Activated gamma-delta T cell treated with Interleukin-2 at 50 U/mL for 16 hours (primary cell): Measurements from ENCODE around the gene PLBD2.

ENCODE experiments used
- DNase-seq: peaks from one replicate; pipeline ENCODE4 v3.0.0-alpha.2; 2020

Gene PLBD2

DNA sequence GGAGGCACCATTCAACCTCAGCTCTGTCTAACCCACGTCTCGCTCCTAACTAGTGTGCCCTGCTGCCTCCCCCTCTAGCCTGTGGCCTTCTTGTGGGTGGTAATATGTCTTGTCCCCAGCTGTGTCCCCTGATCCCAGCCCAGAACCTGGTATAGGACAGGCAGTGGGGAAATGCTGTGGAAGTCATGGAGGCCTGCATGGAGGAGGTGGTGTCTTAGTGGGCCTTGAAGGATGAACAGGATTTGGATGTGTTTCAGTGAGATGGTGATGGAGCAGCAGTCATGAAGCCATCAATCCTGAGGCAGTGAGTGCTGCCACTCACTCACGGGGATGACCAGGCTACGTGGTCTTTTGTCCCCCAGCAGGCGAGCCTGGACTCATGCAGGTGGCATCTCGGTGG is 13.4 kb downstream of the PLBD2 start:
- DNase-seq: no peak

- DNase-seq: no peak
These were observed 14.0 kb downstream of the PLBD2 start for GRCh38 chr12:113372371-113372770.

GRCh38 chr12:113373440-113373839 is 15.1 kb downstream of the PLBD2 start:
- no peak for DNase-seq

DNA sequence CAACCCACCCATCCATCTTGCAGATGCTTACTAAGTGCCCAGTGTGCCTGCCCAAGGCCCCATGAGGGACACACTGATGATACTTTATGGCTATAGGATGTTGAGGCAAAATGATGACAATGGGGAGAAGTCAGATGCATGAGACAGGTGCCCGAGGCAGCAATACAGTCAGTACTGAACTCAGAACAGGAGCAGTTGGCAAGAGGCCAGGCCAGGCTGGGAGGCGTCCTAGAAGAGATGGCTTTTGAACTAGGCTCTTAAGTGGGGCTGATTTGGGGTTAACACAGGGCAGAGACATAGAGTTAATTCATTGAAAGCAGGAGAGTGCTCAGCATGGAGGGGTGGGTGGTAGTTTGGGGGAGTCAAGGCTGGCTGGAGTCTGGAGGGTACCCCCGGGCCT is 15.6 kb downstream of the PLBD2 start:
- no peak for DNase-seq

DNA sequence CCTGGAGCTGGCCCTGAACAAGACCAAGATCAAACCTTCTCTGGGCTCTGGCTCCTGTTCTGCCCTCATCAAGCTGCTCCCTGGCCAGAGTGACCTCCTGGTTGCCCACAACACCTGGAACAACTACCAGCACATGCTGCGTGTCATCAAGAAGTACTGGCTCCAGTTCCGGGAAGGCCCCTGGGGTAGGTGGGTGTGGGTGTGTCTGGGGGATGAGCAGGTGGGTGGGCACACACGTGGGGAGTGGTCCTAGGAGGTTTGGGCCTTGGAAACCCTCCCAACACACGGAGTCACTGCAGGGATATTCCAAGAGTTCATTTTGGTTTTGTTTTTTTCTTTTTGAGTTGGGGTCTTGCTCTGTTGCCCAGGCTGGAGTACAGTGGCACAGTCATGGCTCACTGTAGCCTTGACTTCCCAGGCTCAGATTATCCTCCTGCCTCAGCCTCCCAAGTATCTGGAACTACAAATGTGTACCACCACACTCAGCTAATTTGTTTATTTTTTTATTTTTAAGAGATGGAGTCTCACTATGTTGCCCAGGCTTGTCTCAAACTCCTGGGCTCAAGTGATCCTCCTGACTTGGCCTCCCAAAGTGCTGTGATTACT is 16.5 kb downstream of the PLBD2 start:
- DNase-seq: no peak

DNA sequence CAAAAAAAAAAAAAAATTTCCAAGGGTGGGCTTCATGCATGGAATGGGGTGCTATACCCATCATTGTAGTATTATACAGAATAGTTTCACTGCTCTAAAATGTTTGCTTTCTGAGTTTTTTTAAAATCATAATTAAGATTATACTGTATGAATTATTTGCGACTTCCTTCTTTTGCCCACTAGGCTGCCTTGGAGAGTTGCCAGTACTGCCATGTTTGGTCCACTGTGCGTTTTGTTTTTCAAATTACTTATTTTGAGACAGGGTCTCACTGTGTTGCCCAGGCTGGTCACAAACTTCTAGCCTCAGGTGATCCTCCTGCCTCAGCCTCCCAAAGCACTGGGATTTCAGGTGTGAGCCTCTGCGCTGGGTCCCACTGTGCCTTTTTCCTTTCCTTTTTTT is 19.9 kb downstream of the PLBD2 start:
- DNase-seq: no peak

DNA sequence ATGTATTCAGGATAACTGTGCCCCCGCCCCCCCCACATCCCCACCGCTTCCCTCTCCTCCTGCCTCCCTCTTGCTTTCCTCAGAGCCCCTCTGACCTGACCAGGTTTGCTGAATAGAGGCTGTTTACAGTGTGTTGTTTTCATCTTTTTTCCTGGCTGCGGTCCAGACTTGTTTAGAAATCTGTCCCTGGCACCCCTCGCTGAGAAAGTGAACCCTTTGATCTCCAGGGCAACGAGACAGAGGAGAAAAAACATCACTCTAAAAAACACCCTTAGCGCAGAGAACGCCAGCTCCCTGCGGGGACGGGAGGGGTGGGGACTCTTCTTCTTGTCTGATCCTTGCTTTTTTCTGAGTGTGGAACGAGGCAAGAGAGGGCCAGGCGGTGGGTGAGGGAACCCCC is 22.8 kb downstream of the PLBD2 start:
- DNase-seq: no peak

DNA sequence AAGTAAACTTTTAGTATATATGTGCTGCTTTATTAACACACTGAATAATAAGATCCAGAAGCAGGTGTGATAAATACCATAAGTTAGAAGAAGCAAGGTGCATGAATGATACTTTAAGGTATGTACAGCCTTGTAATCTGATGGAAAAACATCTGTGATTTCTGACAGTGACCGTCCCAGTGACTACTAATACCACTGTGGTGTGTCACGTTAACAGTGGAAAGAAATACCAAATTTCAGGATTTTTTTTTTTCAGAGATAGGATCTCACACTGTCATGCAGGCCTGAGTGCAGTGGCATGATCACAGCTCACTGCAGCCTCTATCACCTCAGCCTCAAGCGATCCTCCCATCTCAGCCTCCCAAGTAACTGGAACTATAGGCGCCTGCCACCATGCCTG is 23.8 kb downstream of the PLBD2 start:
- DNase-seq: no peak

GRCh38 chr12:113384778-113385177 is 26.4 kb downstream of the PLBD2 start:
- DNase-seq: no peak

DNA sequence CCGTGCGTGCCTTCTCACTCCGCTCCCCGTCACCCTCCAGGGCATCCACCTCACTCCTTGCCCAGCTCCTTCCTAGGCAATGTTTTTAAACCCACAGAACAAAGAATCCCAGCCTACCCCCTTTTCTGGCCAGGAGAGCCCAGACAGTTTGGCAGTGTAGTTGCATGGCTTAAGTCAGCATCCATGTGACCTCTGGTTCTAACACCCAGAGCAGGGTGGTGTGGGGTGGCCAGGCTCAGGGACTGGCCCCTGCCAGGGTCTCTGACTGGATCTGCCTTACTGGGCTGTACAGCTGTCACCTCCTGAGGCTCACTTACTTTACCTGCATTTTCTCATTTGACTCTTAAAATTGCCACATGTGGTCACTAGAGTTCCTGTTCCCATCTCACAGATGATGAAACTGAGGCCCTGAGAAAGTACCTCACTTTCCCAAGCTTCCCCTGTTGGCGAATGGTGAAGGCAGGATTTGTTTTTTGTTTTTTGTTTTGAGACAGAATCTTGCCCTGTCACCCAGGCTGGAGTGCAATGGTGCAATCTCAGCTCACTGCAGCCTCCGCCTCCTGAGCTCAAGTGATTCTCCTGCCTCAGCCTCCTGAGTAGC is 27.0 kb downstream of the PLBD2 start:
- DNase-seq: no peak

- DNase-seq: no peak
These were observed 28.6 kb downstream of the PLBD2 start for GRCh38 chr12:113386866-113387566.

DNA sequence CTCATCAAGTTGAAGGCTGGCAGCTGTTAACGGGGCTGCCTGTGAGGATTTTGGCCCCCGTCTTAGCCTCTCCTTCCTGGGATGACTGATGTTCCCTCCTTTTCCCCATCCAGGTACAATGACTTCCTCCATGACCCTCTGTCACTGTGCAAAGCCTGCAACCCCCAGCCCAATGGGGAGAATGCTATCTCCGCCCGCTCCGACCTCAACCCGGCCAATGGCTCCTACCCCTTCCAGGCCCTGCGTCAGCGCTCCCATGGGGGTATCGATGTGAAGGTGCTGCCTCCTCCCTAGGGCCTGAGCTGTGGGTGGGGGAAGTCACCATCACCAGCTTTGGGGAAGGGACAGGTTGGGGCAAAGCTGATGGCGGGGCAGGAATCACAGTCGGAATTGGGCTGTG is 29.2 kb downstream of the PLBD2 start:
- no peak for DNase-seq

- no peak for DNase-seq
These were observed 30.0 kb downstream of the PLBD2 start for GRCh38 chr12:113388351-113388750.

- no peak for DNase-seq
These were observed 32.0 kb downstream of the PLBD2 start for GRCh38 chr12:113390064-113391043.

DNA sequence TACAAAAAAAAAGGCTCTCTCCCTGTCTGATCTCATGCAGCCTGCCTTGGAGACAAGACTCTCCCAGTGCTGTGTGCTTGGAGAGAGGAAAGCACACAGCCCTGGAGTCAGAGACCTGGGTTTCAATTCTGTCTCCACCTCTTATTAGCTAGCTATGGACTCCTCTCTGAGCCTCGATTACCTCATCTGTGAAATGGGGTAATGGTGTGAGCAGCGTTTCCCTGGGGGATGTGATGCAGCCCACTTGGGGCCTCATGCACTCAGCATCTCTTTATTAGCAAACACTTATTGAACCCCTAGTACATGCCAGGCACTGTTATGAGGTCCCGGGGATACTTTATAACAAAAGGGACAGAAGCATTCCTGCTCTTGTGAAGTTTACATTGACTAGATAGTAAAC is 32.8 kb downstream of the PLBD2 start:
- DNase-seq: no peak

DNA sequence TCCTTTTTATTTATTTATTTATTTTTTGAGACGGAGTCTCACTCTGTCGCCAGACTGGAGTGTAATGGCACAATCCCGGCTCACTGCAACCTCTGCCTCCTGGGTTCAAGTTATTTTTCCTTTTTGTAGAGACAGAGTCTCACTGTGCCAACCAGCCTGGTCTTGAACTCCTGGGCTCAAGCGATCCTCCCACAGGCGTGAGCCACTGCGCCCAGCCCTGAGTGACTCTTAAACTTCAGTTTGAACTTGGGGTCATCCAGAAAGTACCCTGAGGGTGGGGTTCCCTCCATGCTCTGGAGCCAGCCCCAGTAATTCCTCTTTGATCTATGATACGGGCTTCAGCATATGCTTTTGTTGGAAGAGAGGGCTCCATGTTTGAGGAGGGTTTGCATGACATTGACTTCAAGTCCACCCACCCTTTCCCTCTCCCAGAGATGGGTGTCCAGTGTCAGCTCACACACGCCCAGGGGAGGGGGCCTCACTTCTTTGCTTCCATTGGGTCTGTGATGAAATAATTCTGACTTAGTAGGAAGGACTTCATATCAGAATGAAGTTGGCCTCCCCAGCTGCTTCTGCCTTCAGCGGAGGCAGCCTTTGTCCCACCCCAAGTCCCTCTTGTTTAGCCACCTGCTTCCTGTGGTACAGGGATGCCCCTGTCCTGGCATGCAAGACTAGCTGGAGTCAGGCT is 33.4 kb downstream of the PLBD2 start:
- no peak for DNase-seq

GRCh38 chr12:113392520-113392919 is 34.1 kb downstream of the PLBD2 start:
- DNase-seq: no peak

DNA sequence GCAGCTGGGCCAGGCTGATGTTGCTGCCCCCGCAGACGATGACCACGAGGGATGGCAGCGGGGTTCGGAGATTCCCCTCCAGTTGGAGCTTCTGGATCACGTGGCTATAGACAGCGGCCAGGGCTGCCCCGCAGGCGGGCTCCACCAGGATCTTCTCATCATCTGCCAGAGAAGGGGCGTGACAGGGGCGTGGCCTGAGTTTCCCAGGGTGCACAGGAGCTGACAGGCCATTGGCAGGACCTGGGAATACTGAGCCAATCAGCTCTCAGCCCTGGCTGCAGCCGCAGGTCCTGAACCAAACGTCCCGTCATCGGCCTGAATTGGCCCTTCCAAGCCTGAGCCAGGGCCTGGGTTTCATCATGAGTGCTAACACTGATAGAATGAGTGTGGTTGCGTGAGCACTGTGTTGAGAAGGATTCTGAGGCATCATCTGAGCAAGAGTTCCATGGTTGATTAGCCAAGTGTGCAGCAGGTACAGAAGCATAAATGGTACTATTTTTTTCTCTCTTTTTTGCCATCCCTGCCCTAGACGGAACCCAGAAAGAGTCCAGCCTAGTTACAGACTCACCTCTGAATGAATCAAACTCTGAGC is 34.7 kb downstream of the PLBD2 start:
- DNase-seq: no peak

DNA sequence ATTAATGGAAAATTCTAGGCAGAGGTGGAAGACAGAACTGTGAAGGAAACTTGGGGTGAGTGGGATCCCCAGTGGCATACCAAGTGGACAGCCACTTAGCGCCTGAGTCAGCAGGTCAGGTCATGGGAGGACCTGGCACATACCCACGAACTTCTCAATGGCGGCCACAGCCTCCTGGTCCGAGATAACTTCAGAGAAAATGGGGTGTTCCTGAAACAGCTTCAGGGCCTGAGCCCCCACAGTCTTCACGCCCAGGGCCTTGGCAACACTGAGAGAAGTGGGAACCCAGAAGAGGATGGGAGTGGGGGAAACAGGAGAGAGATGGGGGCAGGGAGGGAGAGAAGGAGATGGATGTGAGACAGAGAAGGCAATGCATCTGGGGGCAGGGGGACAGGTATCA is 35.4 kb downstream of the PLBD2 start:
- DNase-seq: no peak

GRCh38 chr12:113395119-113395518 is 36.7 kb downstream of the PLBD2 start:
- no peak for DNase-seq

- DNase-seq: no peak
These were observed 37.8 kb downstream of the PLBD2 start for GRCh38 chr12:113396200-113396599.

DNA sequence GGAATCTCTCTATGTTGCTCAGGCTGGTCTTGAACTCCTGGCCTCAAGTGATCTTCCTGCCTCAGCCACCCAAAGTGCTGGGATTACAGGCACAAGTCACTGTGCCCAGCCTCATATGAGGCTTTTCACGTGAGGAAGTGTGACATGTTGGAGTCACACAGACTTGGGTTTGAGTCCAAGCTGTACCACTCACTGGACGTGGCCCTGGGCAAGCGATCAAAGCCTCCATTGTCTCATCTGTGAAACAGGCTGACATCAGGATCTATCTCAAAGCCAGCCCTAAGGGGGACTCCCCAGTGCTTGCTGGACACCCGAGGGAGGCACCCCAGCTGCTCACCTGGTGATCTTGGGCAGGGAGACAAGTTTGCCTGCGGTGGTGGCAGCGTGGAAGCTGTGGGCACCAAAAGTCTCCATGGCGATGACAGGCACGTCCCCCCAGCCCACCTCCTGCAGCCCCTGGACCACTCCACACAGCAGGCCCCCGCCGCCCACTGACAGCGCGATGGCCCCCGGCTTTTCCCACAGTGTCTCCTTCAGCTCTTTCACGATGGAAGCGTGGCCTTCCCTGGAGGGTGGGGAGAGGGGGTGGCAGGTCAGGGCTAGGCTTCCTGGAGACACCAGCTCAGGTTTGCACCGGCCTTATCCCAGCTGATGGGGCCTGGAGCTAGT is 38.6 kb downstream of the PLBD2 start:
- DNase-seq: no peak
